ENCODE data around the gene NELFCD.

NELFCD gene

DNA sequence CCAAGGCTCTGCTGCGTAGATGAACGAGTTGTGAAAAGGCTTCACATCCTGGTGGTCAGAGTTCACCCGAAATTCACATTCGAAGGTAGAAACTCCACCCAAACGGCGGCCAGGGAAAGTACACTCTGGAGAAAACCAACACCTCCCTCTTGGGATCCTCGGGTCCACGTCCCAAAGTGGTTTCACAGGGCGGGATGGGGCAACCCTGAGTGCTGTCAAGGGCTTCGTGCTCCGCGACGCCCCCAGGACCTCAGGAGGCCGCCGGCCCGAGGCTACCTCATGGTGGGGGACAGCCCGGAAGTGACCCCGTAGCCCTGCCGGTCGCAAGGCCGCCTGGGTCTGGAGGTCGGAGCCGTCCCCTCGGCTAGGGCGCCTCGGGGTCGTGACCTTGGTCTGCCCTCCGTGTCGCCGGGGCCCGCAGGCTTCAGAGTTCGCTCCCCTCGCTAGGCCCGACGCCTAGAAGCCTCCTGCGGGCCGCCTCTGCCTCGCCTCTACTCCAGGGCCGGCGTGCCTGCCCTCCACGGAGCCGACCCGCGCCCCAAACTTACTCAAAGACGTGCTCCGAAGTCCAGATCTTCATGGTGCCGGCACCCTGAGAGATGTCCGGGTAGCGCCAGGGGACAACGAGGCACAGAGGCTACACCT lies 61.2 kb downstream of the NELFCD start, which contains the start of gene PRELID3B (continued):
- TF ChIP-seq, protein P1, sequence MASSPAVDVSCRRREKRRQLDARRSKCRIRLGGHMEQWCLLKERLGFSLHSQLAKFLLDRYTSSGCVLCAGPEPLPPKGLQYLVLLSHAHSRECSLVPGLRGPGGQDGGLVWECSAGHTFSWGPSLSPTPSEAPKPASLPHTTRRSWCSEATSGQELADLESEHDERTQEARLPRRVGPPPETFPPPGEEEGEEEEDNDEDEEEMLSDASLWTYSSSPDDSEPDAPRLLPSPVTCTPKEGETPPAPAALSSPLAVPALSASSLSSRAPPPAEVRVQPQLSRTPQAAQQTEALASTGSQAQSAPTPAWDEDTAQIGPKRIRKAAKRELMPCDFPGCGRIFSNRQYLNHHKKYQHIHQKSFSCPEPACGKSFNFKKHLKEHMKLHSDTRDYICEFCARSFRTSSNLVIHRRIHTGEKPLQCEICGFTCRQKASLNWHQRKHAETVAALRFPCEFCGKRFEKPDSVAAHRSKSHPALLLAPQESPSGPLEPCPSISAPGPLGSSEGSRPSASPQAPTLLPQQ (tag by site-specific recombination; IDR thresholded peaks at IDR 0.05), result peak; percentile 25; the same call in 1 of the 2 replicates
- TF ChIP-seq ZBTB17 (tag by site-specific recombination; IDR thresholded peaks at IDR 0.05), result peak; percentile 37; the same call in 1 of the 2 replicates
- no peak for TF ChIP-seq ZNF112 (tag by site-specific recombination; IDR thresholded peaks at IDR 0.05)
- peak; percentile 87 for TF ChIP-seq KLF16 (tag by site-specific recombination; IDR thresholded peaks at IDR 0.05)
- TF ChIP-seq, protein P2, sequence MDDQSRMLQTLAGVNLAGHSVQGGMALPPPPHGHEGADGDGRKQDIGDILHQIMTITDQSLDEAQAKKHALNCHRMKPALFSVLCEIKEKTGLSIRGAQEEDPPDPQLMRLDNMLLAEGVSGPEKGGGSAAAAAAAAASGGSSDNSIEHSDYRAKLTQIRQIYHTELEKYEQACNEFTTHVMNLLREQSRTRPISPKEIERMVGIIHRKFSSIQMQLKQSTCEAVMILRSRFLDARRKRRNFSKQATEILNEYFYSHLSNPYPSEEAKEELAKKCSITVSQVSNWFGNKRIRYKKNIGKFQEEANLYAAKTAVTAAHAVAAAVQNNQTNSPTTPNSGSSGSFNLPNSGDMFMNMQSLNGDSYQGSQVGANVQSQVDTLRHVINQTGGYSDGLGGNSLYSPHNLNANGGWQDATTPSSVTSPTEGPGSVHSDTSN (CRISPR knock-in tag; IDR thresholded peaks at IDR 0.05), result peak; percentile 30; the same call in 1 of the 2 replicates
- TF ChIP-seq, protein P3, sequence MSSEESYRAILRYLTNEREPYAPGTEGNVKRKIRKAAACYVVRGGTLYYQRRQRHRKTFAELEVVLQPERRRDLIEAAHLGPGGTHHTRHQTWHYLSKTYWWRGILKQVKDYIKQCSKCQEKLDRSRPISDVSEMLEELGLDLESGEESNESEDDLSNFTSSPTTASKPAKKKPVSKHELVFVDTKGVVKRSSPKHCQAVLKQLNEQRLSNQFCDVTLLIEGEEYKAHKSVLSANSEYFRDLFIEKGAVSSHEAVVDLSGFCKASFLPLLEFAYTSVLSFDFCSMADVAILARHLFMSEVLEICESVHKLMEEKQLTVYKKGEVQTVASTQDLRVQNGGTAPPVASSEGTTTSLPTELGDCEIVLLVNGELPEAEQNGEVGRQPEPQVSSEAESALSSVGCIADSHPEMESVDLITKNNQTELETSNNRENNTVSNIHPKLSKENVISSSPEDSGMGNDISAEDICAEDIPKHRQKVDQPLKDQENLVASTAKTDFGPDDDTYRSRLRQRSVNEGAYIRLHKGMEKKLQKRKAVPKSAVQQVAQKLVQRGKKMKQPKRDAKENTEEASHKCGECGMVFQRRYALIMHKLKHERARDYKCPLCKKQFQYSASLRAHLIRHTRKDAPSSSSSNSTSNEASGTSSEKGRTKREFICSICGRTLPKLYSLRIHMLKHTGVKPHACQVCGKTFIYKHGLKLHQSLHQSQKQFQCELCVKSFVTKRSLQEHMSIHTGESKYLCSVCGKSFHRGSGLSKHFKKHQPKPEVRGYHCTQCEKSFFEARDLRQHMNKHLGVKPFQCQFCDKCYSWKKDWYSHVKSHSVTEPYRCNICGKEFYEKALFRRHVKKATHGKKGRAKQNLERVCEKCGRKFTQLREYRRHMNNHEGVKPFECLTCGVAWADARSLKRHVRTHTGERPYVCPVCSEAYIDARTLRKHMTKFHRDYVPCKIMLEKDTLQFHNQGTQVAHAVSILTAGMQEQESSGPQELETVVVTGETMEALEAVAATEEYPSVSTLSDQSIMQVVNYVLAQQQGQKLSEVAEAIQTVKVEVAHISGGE (tag by site-specific recombination; conservative IDR thresholded peaks at IDR 0.05; ENCODE audit: low read depth), result peak; percentile 37; the same call in 1 of the 2 replicates
- TF ChIP-seq, protein P4, sequence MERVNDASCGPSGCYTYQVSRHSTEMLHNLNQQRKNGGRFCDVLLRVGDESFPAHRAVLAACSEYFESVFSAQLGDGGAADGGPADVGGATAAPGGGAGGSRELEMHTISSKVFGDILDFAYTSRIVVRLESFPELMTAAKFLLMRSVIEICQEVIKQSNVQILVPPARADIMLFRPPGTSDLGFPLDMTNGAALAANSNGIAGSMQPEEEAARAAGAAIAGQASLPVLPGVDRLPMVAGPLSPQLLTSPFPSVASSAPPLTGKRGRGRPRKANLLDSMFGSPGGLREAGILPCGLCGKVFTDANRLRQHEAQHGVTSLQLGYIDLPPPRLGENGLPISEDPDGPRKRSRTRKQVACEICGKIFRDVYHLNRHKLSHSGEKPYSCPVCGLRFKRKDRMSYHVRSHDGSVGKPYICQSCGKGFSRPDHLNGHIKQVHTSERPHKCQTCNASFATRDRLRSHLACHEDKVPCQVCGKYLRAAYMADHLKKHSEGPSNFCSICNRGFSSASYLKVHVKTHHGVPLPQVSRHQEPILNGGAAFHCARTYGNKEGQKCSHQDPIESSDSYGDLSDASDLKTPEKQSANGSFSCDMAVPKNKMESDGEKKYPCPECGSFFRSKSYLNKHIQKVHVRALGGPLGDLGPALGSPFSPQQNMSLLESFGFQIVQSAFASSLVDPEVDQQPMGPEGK (tag by site-specific recombination; IDR thresholded peaks at IDR 0.05), result peak; percentile 66
- TF ChIP-seq, protein P5, sequence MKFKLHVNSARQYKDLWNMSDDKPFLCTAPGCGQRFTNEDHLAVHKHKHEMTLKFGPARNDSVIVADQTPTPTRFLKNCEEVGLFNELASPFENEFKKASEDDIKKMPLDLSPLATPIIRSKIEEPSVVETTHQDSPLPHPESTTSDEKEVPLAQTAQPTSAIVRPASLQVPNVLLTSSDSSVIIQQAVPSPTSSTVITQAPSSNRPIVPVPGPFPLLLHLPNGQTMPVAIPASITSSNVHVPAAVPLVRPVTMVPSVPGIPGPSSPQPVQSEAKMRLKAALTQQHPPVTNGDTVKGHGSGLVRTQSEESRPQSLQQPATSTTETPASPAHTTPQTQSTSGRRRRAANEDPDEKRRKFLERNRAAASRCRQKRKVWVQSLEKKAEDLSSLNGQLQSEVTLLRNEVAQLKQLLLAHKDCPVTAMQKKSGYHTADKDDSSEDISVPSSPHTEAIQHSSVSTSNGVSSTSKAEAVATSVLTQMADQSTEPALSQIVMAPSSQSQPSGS (tag by site-specific recombination; IDR thresholded peaks at IDR 0.05; ENCODE audit: low read depth), result no peak
- TF ChIP-seq, protein P6, sequence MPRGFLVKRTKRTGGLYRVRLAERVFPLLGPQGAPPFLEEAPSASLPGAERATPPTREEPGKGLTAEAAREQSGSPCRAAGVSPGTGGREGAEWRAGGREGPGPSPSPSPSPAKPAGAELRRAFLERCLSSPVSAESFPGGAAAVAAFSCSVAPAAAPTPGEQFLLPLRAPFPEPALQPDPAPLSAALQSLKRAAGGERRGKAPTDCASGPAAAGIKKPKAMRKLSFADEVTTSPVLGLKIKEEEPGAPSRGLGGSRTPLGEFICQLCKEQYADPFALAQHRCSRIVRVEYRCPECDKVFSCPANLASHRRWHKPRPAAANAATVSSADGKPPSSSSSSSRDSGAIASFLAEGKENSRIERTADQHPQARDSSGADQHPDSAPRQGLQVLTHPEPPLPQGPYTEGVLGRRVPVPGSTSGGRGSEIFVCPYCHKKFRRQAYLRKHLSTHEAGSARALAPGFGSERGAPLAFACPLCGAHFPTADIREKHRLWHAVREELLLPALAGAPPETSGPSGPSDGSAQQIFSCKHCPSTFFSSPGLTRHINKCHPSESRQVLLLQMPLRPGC (tag by site-specific recombination; IDR thresholded peaks at IDR 0.05), result peak; percentile 34; the same call in 1 of the 2 replicates
- TF ChIP-seq, protein P7, sequence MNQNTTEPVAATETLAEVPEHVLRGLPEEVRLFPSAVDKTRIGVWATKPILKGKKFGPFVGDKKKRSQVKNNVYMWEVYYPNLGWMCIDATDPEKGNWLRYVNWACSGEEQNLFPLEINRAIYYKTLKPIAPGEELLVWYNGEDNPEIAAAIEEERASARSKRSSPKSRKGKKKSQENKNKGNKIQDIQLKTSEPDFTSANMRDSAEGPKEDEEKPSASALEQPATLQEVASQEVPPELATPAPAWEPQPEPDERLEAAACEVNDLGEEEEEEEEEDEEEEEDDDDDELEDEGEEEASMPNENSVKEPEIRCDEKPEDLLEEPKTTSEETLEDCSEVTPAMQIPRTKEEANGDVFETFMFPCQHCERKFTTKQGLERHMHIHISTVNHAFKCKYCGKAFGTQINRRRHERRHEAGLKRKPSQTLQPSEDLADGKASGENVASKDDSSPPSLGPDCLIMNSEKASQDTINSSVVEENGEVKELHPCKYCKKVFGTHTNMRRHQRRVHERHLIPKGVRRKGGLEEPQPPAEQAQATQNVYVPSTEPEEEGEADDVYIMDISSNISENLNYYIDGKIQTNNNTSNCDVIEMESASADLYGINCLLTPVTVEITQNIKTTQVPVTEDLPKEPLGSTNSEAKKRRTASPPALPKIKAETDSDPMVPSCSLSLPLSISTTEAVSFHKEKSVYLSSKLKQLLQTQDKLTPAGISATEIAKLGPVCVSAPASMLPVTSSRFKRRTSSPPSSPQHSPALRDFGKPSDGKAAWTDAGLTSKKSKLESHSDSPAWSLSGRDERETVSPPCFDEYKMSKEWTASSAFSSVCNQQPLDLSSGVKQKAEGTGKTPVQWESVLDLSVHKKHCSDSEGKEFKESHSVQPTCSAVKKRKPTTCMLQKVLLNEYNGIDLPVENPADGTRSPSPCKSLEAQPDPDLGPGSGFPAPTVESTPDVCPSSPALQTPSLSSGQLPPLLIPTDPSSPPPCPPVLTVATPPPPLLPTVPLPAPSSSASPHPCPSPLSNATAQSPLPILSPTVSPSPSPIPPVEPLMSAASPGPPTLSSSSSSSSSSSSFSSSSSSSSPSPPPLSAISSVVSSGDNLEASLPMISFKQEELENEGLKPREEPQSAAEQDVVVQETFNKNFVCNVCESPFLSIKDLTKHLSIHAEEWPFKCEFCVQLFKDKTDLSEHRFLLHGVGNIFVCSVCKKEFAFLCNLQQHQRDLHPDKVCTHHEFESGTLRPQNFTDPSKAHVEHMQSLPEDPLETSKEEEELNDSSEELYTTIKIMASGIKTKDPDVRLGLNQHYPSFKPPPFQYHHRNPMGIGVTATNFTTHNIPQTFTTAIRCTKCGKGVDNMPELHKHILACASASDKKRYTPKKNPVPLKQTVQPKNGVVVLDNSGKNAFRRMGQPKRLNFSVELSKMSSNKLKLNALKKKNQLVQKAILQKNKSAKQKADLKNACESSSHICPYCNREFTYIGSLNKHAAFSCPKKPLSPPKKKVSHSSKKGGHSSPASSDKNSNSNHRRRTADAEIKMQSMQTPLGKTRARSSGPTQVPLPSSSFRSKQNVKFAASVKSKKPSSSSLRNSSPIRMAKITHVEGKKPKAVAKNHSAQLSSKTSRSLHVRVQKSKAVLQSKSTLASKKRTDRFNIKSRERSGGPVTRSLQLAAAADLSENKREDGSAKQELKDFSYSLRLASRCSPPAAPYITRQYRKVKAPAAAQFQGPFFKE (tag by site-specific recombination; IDR thresholded peaks at IDR 0.05; ENCODE audit: borderline replicate concordance), result no peak
- peak; percentile 63; the same call in 1 of the 2 replicates for TF ChIP-seq ZNF324 (tag by site-specific recombination; IDR thresholded peaks at IDR 0.05)
- TF ChIP-seq, protein P8, sequence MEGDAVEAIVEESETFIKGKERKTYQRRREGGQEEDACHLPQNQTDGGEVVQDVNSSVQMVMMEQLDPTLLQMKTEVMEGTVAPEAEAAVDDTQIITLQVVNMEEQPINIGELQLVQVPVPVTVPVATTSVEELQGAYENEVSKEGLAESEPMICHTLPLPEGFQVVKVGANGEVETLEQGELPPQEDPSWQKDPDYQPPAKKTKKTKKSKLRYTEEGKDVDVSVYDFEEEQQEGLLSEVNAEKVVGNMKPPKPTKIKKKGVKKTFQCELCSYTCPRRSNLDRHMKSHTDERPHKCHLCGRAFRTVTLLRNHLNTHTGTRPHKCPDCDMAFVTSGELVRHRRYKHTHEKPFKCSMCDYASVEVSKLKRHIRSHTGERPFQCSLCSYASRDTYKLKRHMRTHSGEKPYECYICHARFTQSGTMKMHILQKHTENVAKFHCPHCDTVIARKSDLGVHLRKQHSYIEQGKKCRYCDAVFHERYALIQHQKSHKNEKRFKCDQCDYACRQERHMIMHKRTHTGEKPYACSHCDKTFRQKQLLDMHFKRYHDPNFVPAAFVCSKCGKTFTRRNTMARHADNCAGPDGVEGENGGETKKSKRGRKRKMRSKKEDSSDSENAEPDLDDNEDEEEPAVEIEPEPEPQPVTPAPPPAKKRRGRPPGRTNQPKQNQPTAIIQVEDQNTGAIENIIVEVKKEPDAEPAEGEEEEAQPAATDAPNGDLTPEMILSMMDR (tag by site-specific recombination; IDR thresholded peaks at IDR 0.05), result peak; percentile 60; the same call in 1 of the 2 replicates
- TF ChIP-seq ZIC2 (tag by site-specific recombination; IDR thresholded peaks at IDR 0.05), result peak; percentile 52
- peak; percentile 47 for TF ChIP-seq PRDM1 (tag by site-specific recombination; IDR thresholded peaks at IDR 0.05)
- TF ChIP-seq, protein P9, sequence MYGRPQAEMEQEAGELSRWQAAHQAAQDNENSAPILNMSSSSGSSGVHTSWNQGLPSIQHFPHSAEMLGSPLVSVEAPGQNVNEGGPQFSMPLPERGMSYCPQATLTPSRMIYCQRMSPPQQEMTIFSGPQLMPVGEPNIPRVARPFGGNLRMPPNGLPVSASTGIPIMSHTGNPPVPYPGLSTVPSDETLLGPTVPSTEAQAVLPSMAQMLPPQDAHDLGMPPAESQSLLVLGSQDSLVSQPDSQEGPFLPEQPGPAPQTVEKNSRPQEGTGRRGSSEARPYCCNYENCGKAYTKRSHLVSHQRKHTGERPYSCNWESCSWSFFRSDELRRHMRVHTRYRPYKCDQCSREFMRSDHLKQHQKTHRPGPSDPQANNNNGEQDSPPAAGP (tag by site-specific recombination; IDR thresholded peaks at IDR 0.05), result 0 out of 2 replicates have a peak, but pooled peaks have one; percentile 16
- TF ChIP-seq ZNF629 (tag by site-specific recombination; IDR thresholded peaks at IDR 0.05), result peak; percentile 18; the same call in 1 of the 2 replicates
- TF ChIP-seq BCL11A (tag by site-specific recombination; IDR thresholded peaks at IDR 0.05; ENCODE audit: low read depth), result no peak

Data from HEK293 (cell line).